ENCODE measurements around the gene COL18A1.
"Not testable (repeated sequence)": the region's sequence is repeated elsewhere in the genome, so short reads cannot be mapped to it uniquely, and the experiment has no call there.

COL18A1 gene

GRCh38 chr21:45441431-45442255 is 36.7 kb downstream of the COL18A1 start:
- no peak for DNase-seq (ENCODE audit: low read depth)

GRCh38 chr21:45442276-45442675 is 37.3 kb downstream of the COL18A1 start:
- DNase-seq (ENCODE audit: low read depth): no peak

DNA sequence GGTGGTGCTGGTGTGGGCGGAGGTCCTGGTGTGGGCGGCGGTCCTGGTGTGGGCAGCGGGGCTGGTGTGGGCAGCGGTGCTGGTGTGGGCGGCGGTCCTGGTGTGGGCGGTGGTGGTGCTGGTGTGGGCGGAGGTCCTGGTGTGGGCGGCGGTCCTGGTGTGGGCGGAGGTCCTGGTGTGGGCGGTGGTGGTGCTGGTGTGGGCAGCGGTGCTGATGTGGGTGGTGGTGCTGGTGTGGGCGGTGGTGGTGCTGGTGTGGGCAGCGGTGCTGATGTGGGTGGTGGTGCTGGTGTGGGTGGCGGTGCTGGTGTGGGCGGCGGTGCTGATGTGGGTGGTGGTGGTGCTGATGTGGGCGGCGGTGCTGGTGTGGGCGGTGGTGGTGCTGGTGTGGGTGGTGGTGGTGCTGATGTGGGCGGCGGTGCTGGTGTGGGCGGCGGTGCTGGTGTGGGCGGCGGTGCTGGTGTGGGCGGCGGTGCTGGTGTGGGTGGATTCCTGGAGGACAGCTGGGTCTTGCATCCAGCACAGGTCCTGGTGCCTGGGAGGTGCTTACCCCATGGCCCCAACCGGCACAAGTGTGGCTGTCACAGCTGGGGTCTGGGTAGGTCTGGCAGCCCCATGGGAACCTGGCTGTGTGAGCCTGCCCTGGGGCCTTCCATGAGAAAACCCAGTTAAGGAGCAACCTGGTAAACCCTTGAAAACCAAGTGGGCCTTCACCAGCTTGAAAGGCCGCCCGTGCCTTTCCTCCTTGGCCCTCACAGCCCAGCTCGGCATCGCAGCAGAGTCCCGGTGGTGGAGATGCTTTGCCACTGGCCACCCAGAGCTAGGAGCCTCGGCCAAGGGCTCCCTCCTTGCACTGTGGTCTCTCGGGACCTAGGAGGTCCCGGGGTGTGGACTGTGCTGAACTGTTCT is 38.0 kb downstream of the COL18A1 start:
- DNase-seq (ENCODE audit: low read depth): not testable (repeated sequence)

- no peak for DNase-seq (ENCODE audit: low read depth)
Observed at GRCh38 chr21:45443595-45444181, 38.7 kb downstream of the COL18A1 start.

DNA sequence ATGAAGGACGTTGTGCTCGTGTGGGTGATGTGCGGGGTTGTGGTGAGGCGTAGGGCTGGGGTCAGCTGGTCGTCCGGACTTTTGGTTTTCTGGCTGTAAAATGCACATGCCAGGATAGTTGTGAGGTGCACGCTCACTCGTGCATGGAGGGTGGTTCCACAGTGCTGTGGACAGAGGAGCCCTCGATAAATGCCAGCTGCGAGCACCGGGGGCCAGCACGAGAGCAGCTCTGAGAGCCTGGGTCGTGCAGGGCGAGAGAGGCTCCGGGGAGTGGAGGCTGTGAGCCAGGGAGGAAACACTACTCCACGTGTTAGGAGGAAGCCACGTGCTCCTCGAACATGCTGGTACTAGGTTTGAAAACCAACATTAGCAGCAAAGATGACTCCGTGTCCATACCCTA is 39.4 kb downstream of the COL18A1 start:
- no peak for DNase-seq (ENCODE audit: low read depth)

GRCh38 chr21:45445369-45445768 is 40.4 kb downstream of the COL18A1 start:
- DNase-seq (ENCODE audit: low read depth): no peak

DNA sequence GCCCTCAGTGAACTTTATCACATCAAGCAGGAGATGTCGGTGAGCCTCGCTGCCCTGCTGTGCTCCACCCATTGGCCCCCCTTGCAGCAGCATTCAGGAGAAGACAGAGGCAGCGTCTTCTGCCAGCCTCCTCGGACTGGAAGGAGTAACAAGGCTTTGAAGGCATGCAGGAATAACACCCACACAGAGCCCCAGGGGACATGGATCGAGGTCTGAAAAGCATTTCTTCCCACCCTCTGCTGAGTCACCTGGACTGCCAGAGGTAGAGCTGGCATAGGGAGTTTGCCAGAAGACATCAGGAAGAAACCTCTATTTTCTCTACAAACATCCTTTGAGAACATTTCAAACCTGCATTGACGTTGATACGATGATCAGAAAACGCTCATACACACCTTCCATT is 42.9 kb downstream of the COL18A1 start:
- no peak for DNase-seq (ENCODE audit: low read depth)

GRCh38 chr21:45448283-45448809 is 43.4 kb downstream of the COL18A1 start:
- DNase-seq (ENCODE audit: low read depth): no peak

DNA sequence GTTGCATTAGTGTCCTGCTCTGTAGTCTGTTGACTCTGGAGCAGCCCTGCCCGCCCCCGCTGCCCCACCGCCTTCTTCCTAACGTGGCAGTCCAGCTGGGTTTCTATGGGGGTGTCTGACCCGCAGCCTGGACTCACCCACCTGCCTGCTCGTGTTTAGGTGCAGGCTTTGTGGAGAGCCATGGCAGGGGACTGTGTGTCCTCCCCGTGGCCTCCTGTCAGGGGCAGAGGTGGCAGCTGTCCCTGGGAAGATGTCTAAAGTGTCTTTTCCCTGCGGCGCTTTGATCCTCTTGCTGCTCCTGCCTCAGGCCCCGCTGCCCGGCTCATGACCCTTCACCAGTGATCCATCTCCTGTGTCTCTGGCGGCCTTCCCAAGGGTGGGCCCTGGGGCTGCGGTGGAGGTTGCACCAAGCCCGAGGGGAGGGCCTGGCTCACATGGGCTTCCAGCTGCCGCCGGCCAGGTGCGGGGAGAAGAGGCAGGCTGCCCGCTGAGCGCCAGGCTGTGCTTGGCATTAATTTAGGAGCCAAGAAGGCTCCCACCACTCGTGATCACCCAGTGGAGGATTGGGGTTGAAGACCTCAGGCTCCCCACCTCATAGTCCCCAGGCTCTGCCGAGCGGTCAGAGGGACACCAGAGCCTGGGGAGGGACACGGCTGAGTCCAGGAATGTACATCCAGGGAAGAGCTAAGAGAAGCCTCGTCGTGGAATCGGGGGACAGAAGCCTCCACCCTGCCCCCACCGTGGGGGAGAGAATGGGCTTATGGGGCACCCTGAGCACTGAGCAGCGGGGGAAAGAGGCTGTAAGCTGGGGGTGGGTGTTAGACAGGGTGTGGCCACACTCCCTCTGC is 44.1 kb downstream of the COL18A1 start:
- no peak for DNase-seq (ENCODE audit: low read depth)

- no peak for DNase-seq (ENCODE audit: low read depth)
Observed at GRCh38 chr21:45449658-45450422, 44.9 kb downstream of the COL18A1 start.

DNA sequence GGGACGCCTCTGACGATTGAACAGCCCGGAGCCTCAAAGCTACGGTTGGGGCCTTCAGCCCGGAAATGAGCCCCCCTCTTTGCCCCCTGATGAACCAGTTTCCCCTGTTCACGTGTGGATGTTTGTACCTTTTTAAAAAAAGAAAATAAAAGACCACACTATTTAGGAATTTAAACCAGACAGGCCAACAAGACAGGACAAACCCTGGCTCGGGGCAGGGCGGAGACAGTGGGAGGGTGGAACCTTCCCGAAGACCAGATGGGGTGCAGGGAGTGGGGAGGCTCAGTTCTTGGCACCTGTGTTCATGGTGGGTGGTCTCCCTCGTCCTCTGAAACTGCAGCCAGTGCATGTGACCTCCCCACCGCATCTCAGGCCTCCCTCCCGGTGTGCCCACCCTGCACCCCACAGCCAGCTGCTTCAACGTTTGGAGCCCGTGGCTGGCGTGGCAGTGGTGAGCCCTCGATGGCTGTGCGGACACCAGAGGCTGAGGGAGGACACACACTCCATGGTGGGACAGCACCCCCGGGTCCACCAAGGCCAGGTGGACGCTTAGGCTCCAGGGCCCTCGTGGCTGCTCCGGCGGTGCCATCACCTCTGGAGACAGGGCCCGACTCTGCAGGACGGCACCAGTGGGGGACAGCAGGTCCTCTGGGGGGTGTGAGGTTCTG is 45.6 kb downstream of the COL18A1 start:
- no peak for DNase-seq (ENCODE audit: low read depth)

GRCh38 chr21:45451091-45451740 is 46.3 kb downstream of the COL18A1 start:
- no peak for DNase-seq (ENCODE audit: low read depth)

DNA sequence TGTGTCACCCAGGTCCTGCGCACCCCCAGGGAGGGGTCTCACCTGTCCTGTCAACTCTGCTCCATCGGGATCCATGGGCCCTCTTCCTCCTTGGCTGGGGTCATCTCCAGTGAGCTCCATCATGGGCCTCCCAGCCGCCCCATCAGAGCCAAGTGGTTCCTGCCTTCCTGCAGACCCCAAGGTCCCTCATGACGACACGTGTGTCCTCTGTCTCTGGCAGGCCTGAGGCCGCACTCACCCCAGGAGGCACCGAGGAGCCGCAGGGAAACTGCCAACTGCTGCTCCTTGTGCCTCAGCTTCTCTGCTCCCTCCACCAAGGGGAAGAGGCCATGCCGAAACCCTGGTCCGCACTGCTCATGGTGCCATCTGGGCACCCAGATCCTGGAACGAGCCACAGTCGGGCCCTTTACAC is 46.8 kb downstream of the COL18A1 start:
- DNase-seq (ENCODE audit: low read depth): no peak

DNA sequence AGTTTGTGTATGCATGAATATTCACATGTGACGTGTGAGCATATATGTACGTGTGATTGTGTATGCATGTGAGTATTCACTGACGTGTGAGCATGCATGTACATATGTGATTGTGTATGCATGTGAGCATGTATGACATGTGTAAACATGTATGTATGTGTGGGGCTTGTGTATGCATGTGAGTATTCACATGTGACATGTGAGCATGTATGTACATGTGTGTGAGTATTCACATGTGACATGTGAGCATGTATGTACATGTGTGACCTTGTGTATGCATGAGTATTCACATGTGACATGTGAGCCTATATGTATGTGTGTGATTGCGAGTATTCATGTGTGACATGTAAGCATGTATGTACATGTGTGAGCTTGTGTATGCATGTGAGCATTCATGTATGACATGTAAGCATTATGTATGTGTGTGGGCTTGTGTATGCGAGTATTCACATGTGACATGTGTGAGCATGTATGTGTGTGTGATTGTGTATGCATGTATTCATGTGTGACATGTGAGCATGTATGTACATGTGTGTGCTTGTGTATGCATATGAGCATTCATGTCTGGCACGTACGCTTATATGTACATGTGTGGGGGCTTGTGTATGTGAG is 47.8 kb downstream of the COL18A1 start:
- DNase-seq (ENCODE audit: low read depth): no peak

- DNase-seq (ENCODE audit: low read depth): no peak
Observed at GRCh38 chr21:45453308-45453950, 48.5 kb downstream of the COL18A1 start.

DNA sequence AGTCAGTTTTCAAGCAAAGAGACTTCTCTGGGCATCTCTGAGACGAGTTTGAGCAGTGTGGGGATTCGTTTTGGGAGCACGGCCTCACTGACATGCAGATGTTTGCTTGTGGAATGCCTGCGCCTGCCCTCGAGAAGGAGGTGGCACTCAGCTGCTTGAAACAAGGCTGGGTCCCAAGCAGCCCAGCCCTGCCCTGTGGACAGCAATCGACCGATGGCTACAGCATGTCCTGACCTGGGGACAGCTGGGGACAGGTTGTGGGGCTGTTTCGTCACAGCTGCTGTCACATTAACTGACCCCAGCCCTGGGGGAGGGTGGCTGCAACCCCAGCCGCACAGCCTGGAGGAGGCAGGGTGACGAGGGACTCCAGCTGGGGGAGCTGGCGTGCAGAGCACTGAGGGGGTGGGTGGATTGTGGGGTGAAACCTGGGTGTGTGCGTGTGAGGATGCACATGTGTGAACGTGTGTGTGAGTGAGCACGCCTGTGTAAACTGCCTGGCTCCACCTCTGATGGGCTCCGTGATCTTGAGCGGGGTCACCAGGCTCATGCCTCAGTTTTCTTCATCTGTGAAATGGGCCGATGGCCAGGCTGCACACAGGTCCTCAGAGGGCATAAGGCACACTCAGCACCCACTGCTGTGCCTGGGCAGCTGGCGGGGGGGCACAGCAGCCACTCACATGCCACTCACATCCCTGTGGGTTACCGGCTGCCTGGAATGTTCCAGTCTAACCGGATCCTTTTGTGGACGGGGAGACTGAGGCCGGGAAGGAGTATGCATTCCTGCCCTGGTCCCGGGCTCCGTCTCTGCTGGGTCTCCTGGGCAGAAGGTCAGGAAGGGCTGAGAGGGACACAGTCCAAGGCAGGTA is 49.3 kb downstream of the COL18A1 start:
- DNase-seq (ENCODE audit: low read depth): no peak

- no peak for DNase-seq (ENCODE audit: low read depth)
Observed at GRCh38 chr21:45454926-45455673, 50.1 kb downstream of the COL18A1 start.

Data from non-pigmented ciliary epithelial cell (primary cell).